H1 (cell line): ENCODE data around the gene ENDOD1. TPM values are rescaled to one million over a fixed set of nuclear protein-coding genes. Genes with fewer than 3 reads are reported as not detected.
"Not testable (repeated sequence)": the region's sequence is repeated elsewhere in the genome, so short reads cannot be mapped to it uniquely, and the experiment has no call there.

ENCODE experiments used
- CTCF ChIA-PET: fragments of 300-600 bp; sonication (Branson Sonifier 250); formaldehyde crosslinking; loops from one replicate; lab custom pipeline; 2021; ENCODE audit not compliant: partially characterized antibody; lab: Charles Lee
- POLR2A ChIA-PET: fragments of 300-600 bp; sonication (Branson Sonifier 250); formaldehyde crosslinking; loops from one replicate; lab custom pipeline; 2021; ENCODE audit warnings: inconsistent platforms; ENCODE audit not compliant: partially characterized antibody; lab: Charles Lee
- DNase-seq, 2 experiments: peaks; one replicate each; pipeline versions ENCODE4 v3.0.0 to v3.0.0-alpha.2; 2010 to 2022; ENCODE audit warnings: low spot score in 2 of 2, low read depth in 1 of 2, mixed read lengths in 1 of 2
- FAIRE-seq: peaks from 2 replicates; lab custom pipeline; 2011; peaks lifted over from hg19 to GRCh38; lab: Jason Lieb, UNC
- H2AFZ ChIP-seq: 2 replicates; pipeline ENCODE4 v1.8.1; 2012; ENCODE audit warnings: low read length, inconsistent platforms
- H2AK5ac ChIP-seq: 2 replicates; pipeline ENCODE4 v1.6.1; 2013; ENCODE audit warnings: low read depth, low read length
- H2BK120ac ChIP-seq: replicated peaks from 2 replicates; pipeline ENCODE3; 2013; ENCODE audit warnings: low read depth, low read length, inconsistent platforms
- H2BK12ac ChIP-seq: 2 replicates; pipeline ENCODE4 v1.6.1; 2013; ENCODE audit warnings: low read depth, low read length
- H2BK15ac ChIP-seq: 2 replicates; pipeline ENCODE4 v1.6.1; 2013; ENCODE audit warnings: low read length
- H2BK20ac ChIP-seq: 2 replicates; pipeline ENCODE4 v1.6.1; 2013; ENCODE audit warnings: low read length
- H2BK5ac ChIP-seq: 2 replicates; pipeline ENCODE4 v1.6.1; 2013; ENCODE audit warnings: low read depth, low read length
- H3K14ac ChIP-seq: 2 replicates; pipeline ENCODE4 v1.6.1; 2013; ENCODE audit warnings: inconsistent platforms; ENCODE audit not compliant: insufficient read length
- H3K18ac ChIP-seq: 2 replicates; pipeline ENCODE4 v1.6.1; 2013; ENCODE audit warnings: low read length; ENCODE audit errors: extremely low read depth
- H3K23ac ChIP-seq: 2 replicates; pipeline ENCODE4 v1.6.1; 2013; ENCODE audit warnings: inconsistent platforms; ENCODE audit not compliant: insufficient read length
- H3K23me2 ChIP-seq: 2 replicates; pipeline ENCODE4 v1.6.1; 2013; ENCODE audit warnings: low read depth, low read length
- H3K27ac ChIP-seq: 2 replicates; pipeline ENCODE4 v1.6.1; 2011; ENCODE audit warnings: low read depth, low read length, inconsistent platforms
- H3K27me3 ChIP-seq, 4 experiments: replicated peaks in 1 of 4; 1 replicate in 1 of 4; 2 replicates in 3 of 4; pipeline versions ENCODE4 v1.6.1 to v1.8.1; 2011 to 2013; ENCODE audit warnings: low read length in 3 of 4, mild to moderate bottlenecking in 3 of 4, inconsistent platforms in 2 of 4, mixed read lengths in 2 of 4, moderate library complexity in 1 of 4; ENCODE audit not compliant: control insufficient read depth in 3 of 4, insufficient read depth in 3 of 4; ENCODE audit errors: extremely low read depth in 1 of 4
- H3K36me3 ChIP-seq, 4 experiments: 2 replicates each; pipeline versions ENCODE4 v1.6.1 to v1.8.1; 2011 to 2013; ENCODE audit warnings: mild to moderate bottlenecking in 4 of 4, low read length in 3 of 4, moderate library complexity in 2 of 4, control low read depth in 1 of 4, inconsistent platforms in 1 of 4; ENCODE audit not compliant: insufficient read depth in 4 of 4, control insufficient read depth in 2 of 4
- H3K4ac ChIP-seq: replicated peaks from 2 replicates; pipeline ENCODE3; 2013; ENCODE audit warnings: low read length, low read depth, mixed read lengths, inconsistent platforms; ENCODE audit not compliant: insufficient read length
- H3K4me1 ChIP-seq, 4 experiments: replicated peaks in 1 of 4; 1 replicate in 1 of 4; 2 replicates in 3 of 4; pipeline versions ENCODE4 v1.6.1 to v1.8.1; 2011 to 2013; ENCODE audit warnings: low read length in 3 of 4, inconsistent platforms in 2 of 4, mixed read lengths in 1 of 4; ENCODE audit not compliant: insufficient read depth in 4 of 4, control insufficient read depth in 3 of 4
- H3K4me2 ChIP-seq, 2 experiments: 2 replicates each; pipeline versions ENCODE4 v1.6.1 to v1.8.1; 2011 to 2013; ENCODE audit warnings: low read depth in 2 of 2, low read length in 2 of 2, control low read depth in 1 of 2, inconsistent platforms in 1 of 2, mild to moderate bottlenecking in 1 of 2; ENCODE audit not compliant: insufficient read depth in 1 of 2
- H3K4me3 ChIP-seq, 4 experiments: fragments of 200-600, 300-600 bp in 1 of 4; sonication (generic), shearing (Covaris generic), sonication (Bioruptor Twin) in 1 of 4; 2 replicates each; pipeline versions ENCODE4 v1.5.1 to v1.8.1; 2011 to 2016; ENCODE audit warnings: low read length in 4 of 4, low read depth in 3 of 4, control low read depth in 2 of 4, inconsistent platforms in 2 of 4, mild to moderate bottlenecking in 2 of 4, mixed read lengths in 1 of 4, moderate library complexity in 1 of 4; ENCODE audit not compliant: insufficient read depth in 2 of 4; ENCODE audit errors: extremely low read depth in 1 of 4
- H3K56ac ChIP-seq: replicated peaks from 2 replicates; pipeline ENCODE3; 2013; ENCODE audit warnings: low read depth, mild to moderate bottlenecking, mixed read lengths, low read length, inconsistent platforms; ENCODE audit not compliant: insufficient read length
- H3K79me1 ChIP-seq: 2 replicates; pipeline ENCODE4 v1.6.1; 2013; ENCODE audit warnings: low read depth, low read length, control low read depth
- H3K79me2 ChIP-seq, 2 experiments: 2 replicates each; pipeline versions ENCODE4 v1.6.1 to v1.8.1; 2012 to 2013; ENCODE audit warnings: low read length in 2 of 2, mild to moderate bottlenecking in 2 of 2, inconsistent platforms in 1 of 2; ENCODE audit not compliant: insufficient read depth in 2 of 2, control insufficient read depth in 1 of 2
- H3K9ac ChIP-seq, 4 experiments: replicated peaks in 1 of 4; 1 replicate in 1 of 4; 2 replicates in 3 of 4; pipeline versions ENCODE4 v1.6.1 to v1.8.1; 2011 to 2013; ENCODE audit warnings: low read depth in 3 of 4, low read length in 3 of 4, control low read depth in 2 of 4, mild to moderate bottlenecking in 2 of 4, moderate library complexity in 2 of 4, inconsistent platforms in 1 of 4; ENCODE audit errors: extremely low read depth in 1 of 4
- H3K9me3 ChIP-seq, 2 experiments: 2 replicates each; pipeline versions ENCODE4 v1.6.1 to v1.8.1; 2012 to 2013; ENCODE audit warnings: mild to moderate bottlenecking in 2 of 2, moderate library complexity in 2 of 2, control low read depth in 1 of 2, inconsistent platforms in 1 of 2, low read depth in 1 of 2, low read length in 1 of 2, mixed read lengths in 1 of 2; ENCODE audit not compliant: insufficient read depth in 2 of 2
- H4K20me1 ChIP-seq, 2 experiments: replicated peaks in 1 of 2; 2 replicates each; pipeline versions ENCODE3 to v1.8.1; 2011 to 2013; ENCODE audit warnings: inconsistent platforms in 2 of 2, low read length in 2 of 2, mild to moderate bottlenecking in 1 of 2; ENCODE audit not compliant: insufficient read depth in 2 of 2, control insufficient read depth in 1 of 2
- H4K5ac ChIP-seq: 2 replicates; pipeline ENCODE4 v1.6.1; 2013; ENCODE audit warnings: low read length, low read depth, mixed read lengths, inconsistent platforms; ENCODE audit not compliant: insufficient read length
- H4K8ac ChIP-seq: 2 replicates; pipeline ENCODE4 v1.8.0; 2013; ENCODE audit warnings: mild to moderate bottlenecking, moderate library complexity, low read length, inconsistent platforms; ENCODE audit not compliant: insufficient read depth; ENCODE audit errors: extremely low read depth
- H4K91ac ChIP-seq: replicated peaks from 2 replicates; pipeline ENCODE3; 2013; ENCODE audit warnings: low read length, mixed read lengths, inconsistent platforms; ENCODE audit not compliant: insufficient read length
- WGBS, 2 experiments: shearing (Covaris generic) in 1 of 2; methylation state at CpG; one replicate each; pipeline versions ENCODE4 v1.1.6 to v1.1.7; 2013 to 2015; ENCODE audit warnings: low lambda C conversion rate in 2 of 2, mixed read lengths in 2 of 2, inconsistent platforms in 1 of 2, low coverage in 1 of 2, missing lambda C conversion rate in 1 of 2; ENCODE audit not compliant: insufficient replicate concordance in 2 of 2, insufficient coverage in 1 of 2, insufficient read length in 1 of 2; ENCODE audit errors: extremely low coverage in 1 of 2, missing lambda C conversion rate in 1 of 2; 5-methylcytosine and 5-hydroxymethylcytosine counted together
- polyA plus RNA-seq, 7 experiments: library from polyadenylated mRNA; depleted of rRNA in 3 of 7; stranded (reverse) in 5 of 7; unstranded in 2 of 7; fragments of >200 nt in 5 of 7; fragments of 200-250 nt in 2 of 7; gene quantifications; 1 replicate in 5 of 7; 2 replicates in 1 of 7; 4 replicates in 1 of 7; pipeline versions ENCODE4 v1.2.1 to v1.2.3, GENCODE V29; 2011 to 2013; ENCODE audit warnings: missing spikeins in 2 of 7, mixed read lengths in 2 of 7
- total RNA-seq: library from RNA; stranded (reverse); fragmentation: NEBNext Ultra II Directional; extraction: Animal tissue kit (Norgen Biotek cat#: 25700); gene quantifications from 2 replicates; pipeline ENCODE4 v1.2.1, GENCODE V29; 2021

The ENDOD1 gene
- total and polyA plus RNA-seq, 2 of the 8 experiments (the other 6 are each of a cell fraction or from before 2014, with no cell fraction given) = 1.2 to 2.5 TPM

GRCh38 chr11:95136747-95137146, 47.1 kb downstream of the ENDOD1 start:
- H2AK5ac ChIP-seq, H3K9me3 ChIP-seq, H2BK15ac ChIP-seq, H3K14ac ChIP-seq, H3K4me1 ChIP-seq, H3K79me1 ChIP-seq, H3K4ac ChIP-seq, H2BK5ac ChIP-seq, H3K27ac ChIP-seq, H4K5ac ChIP-seq, H4K20me1 ChIP-seq, H3K23ac ChIP-seq, H2BK120ac ChIP-seq, H2AFZ ChIP-seq, H3K56ac ChIP-seq, H4K91ac ChIP-seq, H2BK20ac ChIP-seq, H3K9ac ChIP-seq, H3K27me3 ChIP-seq, H3K4me2 ChIP-seq, H3K4me3 ChIP-seq, H3K18ac ChIP-seq, H3K23me2 ChIP-seq, H2BK12ac ChIP-seq, DNase-seq, H3K36me3 ChIP-seq, FAIRE-seq, H4K8ac ChIP-seq, H3K79me2 ChIP-seq: not testable (repeated sequence)
- CTCF ChIA-PET = interaction anchor here (0.8 to 3.0 kb wide), 7 partner anchors 10 to 69 kb away, joined by 3 to 14 read pairs (median 8); partner anchors contain the start of gene SRSF8
- WGBS, 2 experiments = 96% methylated on average over 4 of the region's 4 CpGs; no CpG with 5 or more reads in 1 of the 2 experiments
- POLR2A ChIA-PET = interaction anchor here (1.4 kb wide), 1 partner anchor 69 kb away, joined by 4 read pairs; no protein-coding TSS in a partner anchor
